Sigmoid colon (tissue), 7 donors: ENCODE data around the gene ABCF1. TPM values are rescaled to one million over a fixed set of nuclear protein-coding genes. Genes with fewer than 3 reads are reported as not detected.
A peak's percentile ranks its signal among the peaks of the same experiment; 100 is the strongest.

ENCODE experiments used
- DNase-seq: peaks from one replicate; pipeline ENCODE4 v3.0.0-alpha.2; 2019
- H3K27ac ChIP-seq, 4 donors: fragments of 200-600 bp; sonication (generic); one replicate each; pipeline ENCODE4 v1.5.1; 2016 to 2019; ENCODE audit warnings: mild to moderate bottlenecking in 1 of 4
- H3K27me3 ChIP-seq, 3 donors: fragments of 200-600 bp; sonication (generic); one replicate each; pipeline ENCODE4 v1.5.1; 2019; ENCODE audit warnings: mild to moderate bottlenecking in 1 of 3
- H3K36me3 ChIP-seq, 4 donors: fragments of 200-600 bp; sonication (generic); one replicate each; pipeline ENCODE4 v1.5.1; 2016 to 2019
- H3K4me1 ChIP-seq, 4 donors: fragments of 200-600 bp; sonication (generic); one replicate each; pipeline ENCODE4 v1.5.1; 2017 to 2019
- H3K4me3 ChIP-seq, 4 donors: fragments of 200-600 bp; sonication (generic); one replicate each; pipeline ENCODE4 v1.5.1; 2017 to 2019; ENCODE audit warnings: mild to moderate bottlenecking in 2 of 4, moderate library complexity in 1 of 4
- H3K9me3 ChIP-seq, 4 donors: fragments of 200-600 bp in 3 of 4; sonication (generic) in 3 of 4; one replicate each; pipeline versions ENCODE4 v1.5.1 to v1.6.1; 2013 to 2019
- EP300 ChIP-seq, 4 donors: sonication (generic); formaldehyde crosslinking; IDR thresholded peaks; one replicate each; pipeline ENCODE4 v1.6.1; 2017; ENCODE audit warnings: antibody characterized with exemption in 4 of 4
- POLR2A ChIP-seq, 2 donors: fragments of 450-650 bp; IDR thresholded peaks; one replicate each; pipeline ENCODE4 v1.6.1; 2016; ENCODE audit warnings: antibody characterized with exemption in 2 of 2, mild to moderate bottlenecking in 2 of 2, moderate library complexity in 2 of 2
- POLR2AphosphoS5 ChIP-seq, 4 donors: sonication (generic); formaldehyde crosslinking; IDR thresholded peaks; one replicate each; pipeline ENCODE4 v1.6.1; 2017; ENCODE audit warnings: antibody characterized with exemption in 4 of 4
- WGBS, 2 donors: extraction: QIAGEN DNeasy Blood & Tissue Kit; methylation state at CpG; one replicate each; pipeline ENCODE4 v1.1.7; 2013; 5-methylcytosine and 5-hydroxymethylcytosine counted together
- intact Hi-C: fragments of 100-400 bp; cut with DNase I; formaldehyde crosslinking; loops from one replicate; pipeline ENCODE4 v1.15.1; 2023
- polyA plus RNA-seq, 3 donors: library from polyadenylated mRNA; stranded (reverse); fragments of 200-250 nt; gene quantifications; one replicate each; pipeline ENCODE4 v1.2.3, GENCODE V29; 2013
- total RNA-seq, 4 donors: library from RNA; depleted of rRNA; stranded (reverse); fragments of >200 nt; gene quantifications; one replicate each; pipeline ENCODE4 v1.1.0, GENCODE V29; 2016
- TF ChIP-seq, protein P1 (sequence below), 4 experiments: fragments of 450-650 bp in 3 of 4; fragments of 200-600 bp in 1 of 4; IDR thresholded peaks; one replicate each; pipeline ENCODE4 v1.5.1; 2016 to 2019; ENCODE audit warnings: antibody characterized with exemption in 4 of 4, mild to moderate bottlenecking in 3 of 4, moderate library complexity in 2 of 4
- donor health status: healthy with polysubstance abuse.
- donor health status: Bipolar disorder and iron deficiency.
- donor health status: healthy.

ABCF1 gene
- total and polyA plus RNA-seq, 7 donors: 17.4 to 46.7 (median 31.4) TPM

- peak overlapping the region; percentile 52 to 66 (median 62) for H3K4me3 ChIP-seq
- no peak for DNase-seq
- no peaks in the 10 kb centered on the region for H3K9me3 ChIP-seq
- no peaks in the 10 kb centered on the region for H3K27me3 ChIP-seq
- peak overlapping the region; percentile 84 to 91 (median 90) for H3K27ac ChIP-seq
- H3K4me1 ChIP-seq: peaks cover 0 to 38% (median 30%) of the 10 kb centered on the region in 4 donors
- intact Hi-C loops: loop anchor here (2.0 kb wide), 1 partner anchor 15 kb away; the partner anchor contains the start of genes GNL1 and PRR3
- WGBS, 2 donors: 0 to 3% methylated on average over 8 of the region's 8 CpGs
- peaks cover 0 to 7% (median 0%) of the 10 kb centered on the region in 4 donors for H3K36me3 ChIP-seq
- TF ChIP-seq POLR2AphosphoS5 (IDR thresholded peaks at IDR 0.05) (no peak), POLR2A (IDR thresholded peaks at IDR 0.05) (no peak), EP300 (IDR thresholded peaks at IDR 0.05) (no peak)
- TF ChIP-seq, protein P1, sequence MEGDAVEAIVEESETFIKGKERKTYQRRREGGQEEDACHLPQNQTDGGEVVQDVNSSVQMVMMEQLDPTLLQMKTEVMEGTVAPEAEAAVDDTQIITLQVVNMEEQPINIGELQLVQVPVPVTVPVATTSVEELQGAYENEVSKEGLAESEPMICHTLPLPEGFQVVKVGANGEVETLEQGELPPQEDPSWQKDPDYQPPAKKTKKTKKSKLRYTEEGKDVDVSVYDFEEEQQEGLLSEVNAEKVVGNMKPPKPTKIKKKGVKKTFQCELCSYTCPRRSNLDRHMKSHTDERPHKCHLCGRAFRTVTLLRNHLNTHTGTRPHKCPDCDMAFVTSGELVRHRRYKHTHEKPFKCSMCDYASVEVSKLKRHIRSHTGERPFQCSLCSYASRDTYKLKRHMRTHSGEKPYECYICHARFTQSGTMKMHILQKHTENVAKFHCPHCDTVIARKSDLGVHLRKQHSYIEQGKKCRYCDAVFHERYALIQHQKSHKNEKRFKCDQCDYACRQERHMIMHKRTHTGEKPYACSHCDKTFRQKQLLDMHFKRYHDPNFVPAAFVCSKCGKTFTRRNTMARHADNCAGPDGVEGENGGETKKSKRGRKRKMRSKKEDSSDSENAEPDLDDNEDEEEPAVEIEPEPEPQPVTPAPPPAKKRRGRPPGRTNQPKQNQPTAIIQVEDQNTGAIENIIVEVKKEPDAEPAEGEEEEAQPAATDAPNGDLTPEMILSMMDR (IDR thresholded peaks at IDR 0.05): no peak
Observed at GRCh38 chr6:30571762-30572082, 480 bp downstream of the ABCF1 start.

- Histone ChIP-seq H3K27me3 (no peaks in the 10 kb centered on the region), H3K4me1 (peaks cover 0 to 38% (median 30%) of the 10 kb centered on the region in 4 donors), H3K4me3 (peak overlapping the region in 3 of 4 donors; percentile 52 to 66 (median 65)), H3K27ac (peak overlapping the region; percentile 84 to 91 (median 90)), H3K36me3 (peaks cover 0 to 11% (median 1%) of the 10 kb centered on the region in 4 donors), H3K9me3 (no peaks in the 10 kb centered on the region)
- DNase-seq: no peak
- TF ChIP-seq, protein P1 (IDR thresholded peaks at IDR 0.05): no peak
- TF ChIP-seq EP300 (IDR thresholded peaks at IDR 0.05) (no peak), POLR2AphosphoS5 (IDR thresholded peaks at IDR 0.05) (no peak), POLR2A (IDR thresholded peaks at IDR 0.05) (no peak)
- intact Hi-C loops: no loop called here
Observed at GRCh38 chr6:30572148-30572547, 906 bp downstream of the ABCF1 start.

DNA sequence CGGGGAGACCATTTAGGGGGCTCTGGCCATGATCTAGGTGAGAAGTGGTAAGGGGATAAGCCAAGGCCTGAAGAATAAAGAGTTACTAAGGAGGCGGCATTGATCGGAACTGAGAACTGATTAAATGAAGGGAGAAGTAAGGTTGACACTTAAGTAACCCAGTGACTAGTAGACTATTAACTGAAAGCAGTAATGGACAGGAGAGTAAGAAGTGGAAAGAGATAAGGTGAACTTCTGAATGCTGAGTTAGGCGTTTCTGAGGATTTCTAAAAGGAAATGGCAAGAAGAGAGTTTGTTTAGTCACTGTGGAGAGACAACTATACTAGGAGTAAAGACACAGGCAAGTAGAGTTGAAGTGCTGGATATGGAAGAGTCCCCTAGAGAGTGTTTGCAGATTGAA lies 1.9 kb downstream of the ABCF1 start:
- Histone ChIP-seq H3K36me3 (peaks cover 8 to 21% (median 10%) of the 10 kb centered on the region in 4 donors), H3K27me3 (no peaks in the 10 kb centered on the region), H3K9me3 (no peaks in the 10 kb centered on the region), H3K4me1 (peaks cover 0 to 38% (median 30%) of the 10 kb centered on the region in 4 donors), H3K27ac (no peak overlapping the region), H3K4me3 (no peak overlapping the region)
- no peak for TF ChIP-seq POLR2A (IDR thresholded peaks at IDR 0.05)
- TF ChIP-seq, protein P1 (IDR thresholded peaks at IDR 0.05): no peak
- TF ChIP-seq EP300 (IDR thresholded peaks at IDR 0.05): no peak
- TF ChIP-seq POLR2AphosphoS5 (IDR thresholded peaks at IDR 0.05): no peak
- DNase-seq: no peak
- intact Hi-C loops: no loop called here
- WGBS, 2 donors: 61 to 66% methylated on average over 4 of the region's 4 CpGs

- Histone ChIP-seq H3K36me3 (peaks cover 33 to 70% (median 54%) of the 10 kb centered on the region in 4 donors), H3K4me1 (peaks cover 0 to 13% (median 8%) of the 10 kb centered on the region in 4 donors), H3K4me3 (no peak overlapping the region), H3K27me3 (no peaks in the 10 kb centered on the region), H3K27ac (no peak overlapping the region), H3K9me3 (no peaks in the 10 kb centered on the region)
- DNase-seq: no peak
- 96 to 98% methylated on average over 8 of the region's 8 CpGs for WGBS, 2 donors
- TF ChIP-seq POLR2AphosphoS5 (IDR thresholded peaks at IDR 0.05): no peak
- TF ChIP-seq, protein P1 (IDR thresholded peaks at IDR 0.05): no peak
- no peak for TF ChIP-seq POLR2A (IDR thresholded peaks at IDR 0.05)
- intact Hi-C loops: no loop called here
Observed at GRCh38 chr6:30578051-30578450, 6.8 kb downstream of the ABCF1 start.

DNA sequence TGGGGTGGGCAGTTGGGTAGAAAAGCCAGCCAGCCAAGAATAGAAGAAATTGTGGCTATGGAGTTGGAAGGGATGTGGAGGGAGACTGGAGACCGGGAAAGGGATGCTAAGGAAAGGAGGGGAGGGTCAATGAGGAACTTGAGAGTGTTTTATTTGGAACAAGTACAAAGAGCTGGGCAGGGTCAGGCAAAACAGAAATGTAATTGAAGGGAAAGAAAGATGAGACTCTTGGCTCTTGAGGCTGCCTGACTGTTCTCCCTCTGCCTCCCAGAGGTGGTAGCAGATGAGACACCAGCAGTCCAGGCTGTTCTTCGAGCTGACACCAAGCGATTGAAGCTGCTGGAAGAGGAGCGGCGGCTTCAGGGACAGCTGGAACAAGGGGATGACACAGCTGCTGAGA lies 12.7 kb downstream of the ABCF1 start:
- DNase-seq: no peak
- H3K36me3 ChIP-seq: peaks cover 60 to 100% (median 91%) of the 10 kb centered on the region in 4 donors
- no peak overlapping the region for H3K4me3 ChIP-seq
- TF ChIP-seq POLR2A (IDR thresholded peaks at IDR 0.05): no peak
- no peak for TF ChIP-seq POLR2AphosphoS5 (IDR thresholded peaks at IDR 0.05)
- TF ChIP-seq, protein P1 (IDR thresholded peaks at IDR 0.05): no peak
- no peak for TF ChIP-seq EP300 (IDR thresholded peaks at IDR 0.05)
- H3K4me1 ChIP-seq: no peaks in the 10 kb centered on the region
- no peaks in the 10 kb centered on the region for H3K9me3 ChIP-seq
- no peaks in the 10 kb centered on the region for H3K27me3 ChIP-seq
- intact Hi-C loops: no loop called here
- no peak overlapping the region for H3K27ac ChIP-seq
- 83 to 93% methylated on average over 5 of the region's 5 CpGs for WGBS, 2 donors
